HepG2 (cell line): ENCODE results near the gene HTRA2. TPM values are rescaled to one million over a fixed set of nuclear protein-coding genes. Genes with fewer than 3 reads are reported as not detected.
A peak's percentile ranks its signal among the peaks of the same experiment; 100 is the strongest.

Experiments
- EEA1 ChIP-seq: sonication (generic); formaldehyde crosslinking; IDR thresholded peaks from 2 replicates; pipeline ENCODE4 v1.5.1; 2020; ENCODE audit warnings: mild to moderate bottlenecking, missing genetic modification reagents, borderline replicate concordance
- FOXA3 ChIP-seq: IDR thresholded peaks from 2 replicates; pipeline ENCODE4 v1.6.1; 2016; ENCODE audit warnings: missing genetic modification reagents, missing compliant biosample characterization
- FOXO1 ChIP-seq: sonication (generic); formaldehyde crosslinking; IDR thresholded peaks from 2 replicates; pipeline ENCODE4 v1.4.0; 2020; ENCODE audit warnings: missing genetic modification reagents
- ISL2 ChIP-seq: sonication (generic); formaldehyde crosslinking; IDR thresholded peaks from 2 replicates; pipeline ENCODE4 v1.5.0; 2020; ENCODE audit warnings: missing genetic modification reagents
- NFE2L1 ChIP-seq: sonication (generic); formaldehyde crosslinking; IDR thresholded peaks from 2 replicates; pipeline ENCODE4 v1.4.0; 2020; ENCODE audit warnings: missing genetic modification reagents, mild to moderate bottlenecking, borderline replicate concordance
- NFIB ChIP-seq: sonication (generic); formaldehyde crosslinking; IDR thresholded peaks from 2 replicates; pipeline ENCODE4 v1.9.0; 2021; ENCODE audit warnings: missing genetic modification reagents, mild to moderate bottlenecking, borderline replicate concordance
- NR2F1 ChIP-seq, 2 experiments: fragments of 450-650 bp in 1 of 2; formaldehyde crosslinking in 1 of 2; IDR thresholded peaks; 2 replicates each; pipeline versions ENCODE4 v1.5.0 to v1.6.1; 2016 to 2020; ENCODE audit warnings: mild to moderate bottlenecking in 1 of 2, missing compliant biosample characterization in 1 of 2, missing genetic modification reagents in 1 of 2, moderate library complexity in 1 of 2
- PCBP1 ChIP-seq: fragments of 200-400 bp; formaldehyde crosslinking; IDR thresholded peaks from 2 replicates; pipeline ENCODE4 v1.6.1; 2017; ENCODE audit warnings: mild to moderate bottlenecking, low read depth, low read length, borderline replicate concordance
- REXO4 ChIP-seq: sonication (generic); formaldehyde crosslinking; IDR thresholded peaks from 2 replicates; pipeline ENCODE4 v1.8.0; 2022; ENCODE audit warnings: missing genetic modification reagents, mild to moderate bottlenecking, borderline replicate concordance
- SMAD1 ChIP-seq: sonication (generic); formaldehyde crosslinking; IDR thresholded peaks from 2 replicates; pipeline ENCODE4 v1.4.0; 2020; ENCODE audit warnings: missing genetic modification reagents, low read depth, mild to moderate bottlenecking, borderline replicate concordance
- SP2 ChIP-seq: sonication (generic); formaldehyde crosslinking; IDR thresholded peaks from 2 replicates; pipeline ENCODE4 v1.5.1; 2020; ENCODE audit warnings: mild to moderate bottlenecking, missing genetic modification reagents
- SYNCRIP ChIP-seq: fragments of 200-400 bp; formaldehyde crosslinking; IDR thresholded peaks from 2 replicates; pipeline ENCODE4 v1.6.1; 2018; ENCODE audit warnings: mild to moderate bottlenecking, low read depth, low read length; ENCODE audit not compliant: insufficient read depth
- ZFP36 ChIP-seq: fragments of 150-350 bp; IDR thresholded peaks from 2 replicates; pipeline ENCODE4 v1.6.1; 2018; ENCODE audit warnings: borderline replicate concordance, low read length, low read depth; ENCODE audit not compliant: partially characterized antibody
- ZFP82 ChIP-seq: sonication (generic); formaldehyde crosslinking; IDR thresholded peaks from 2 replicates; pipeline ENCODE4 v1.5.1; 2020; ENCODE audit warnings: mild to moderate bottlenecking, missing genetic modification reagents, borderline replicate concordance
- ZNF121 ChIP-seq: sonication (generic); formaldehyde crosslinking; IDR thresholded peaks from 2 replicates; pipeline ENCODE4 v1.5.0; 2020; ENCODE audit warnings: mild to moderate bottlenecking, missing genetic modification reagents
- ZNF263 ChIP-seq: sonication (generic); formaldehyde crosslinking; IDR thresholded peaks from 2 replicates; pipeline ENCODE4 v1.4.0; 2020; ENCODE audit warnings: missing genetic modification reagents
- ZNF546 ChIP-seq: sonication (generic); formaldehyde crosslinking; conservative IDR thresholded peaks from 2 replicates; pipeline ENCODE4 v1.8.1; 2023; ENCODE audit warnings: mild to moderate bottlenecking, missing genetic modification reagents
- polyA plus RNA-seq, 8 experiments: library from polyadenylated mRNA; depleted of rRNA in 3 of 8; stranded (reverse) in 7 of 8; unstranded in 1 of 8; fragments of >200 nt; fragmentation: Illumina TruSeq in 4 of 8; extraction: Trizol in 4 of 8; gene quantifications; 2 replicates each; pipeline versions ENCODE4 v1.2.1 to v1.2.3, GENCODE V29; 2011 to 2016; ENCODE audit warnings: low read depth in 4 of 8, missing spikeins in 1 of 8, mixed read lengths in 1 of 8; ENCODE audit not compliant: insufficient read depth in 1 of 8
- total RNA-seq, 5 experiments: library from RNA; depleted of rRNA; stranded (reverse); fragments of >200 nt; fragmentation: Illumina TruSeq; extraction: Trizol; gene quantifications; 2 replicates each; pipeline ENCODE4 v1.2.3, GENCODE V29; 2016; ENCODE audit warnings: low read depth in 1 of 5
- TF ChIP-seq, protein P1 (sequence below): IDR thresholded peaks from 2 replicates; pipeline ENCODE4 v1.6.1; 2016; ENCODE audit warnings: low read depth
- TF ChIP-seq, protein P2 (sequence below): sonication (generic); formaldehyde crosslinking; IDR thresholded peaks from 2 replicates; pipeline ENCODE4 v1.5.0; 2020; ENCODE audit warnings: mild to moderate bottlenecking, missing genetic modification reagents, borderline replicate concordance
- TF ChIP-seq, protein P3 (sequence below): sonication (generic); formaldehyde crosslinking; IDR thresholded peaks from 2 replicates; pipeline ENCODE4 v1.4.0; 2020; ENCODE audit warnings: missing genetic modification reagents, borderline replicate concordance
- TF ChIP-seq, protein P4 (sequence below): sonication (generic); formaldehyde crosslinking; IDR thresholded peaks from 2 replicates; pipeline ENCODE4 v1.4.0; 2020; ENCODE audit warnings: missing genetic modification reagents; ENCODE audit errors: not compliant biosample characterization

The HTRA2 gene
- total and polyA plus RNA-seq, 2 of the 13 experiments (the other 11 are each of a cell fraction or from before 2014, with no cell fraction given), result 47.7 to 50.3 TPM

DNA sequence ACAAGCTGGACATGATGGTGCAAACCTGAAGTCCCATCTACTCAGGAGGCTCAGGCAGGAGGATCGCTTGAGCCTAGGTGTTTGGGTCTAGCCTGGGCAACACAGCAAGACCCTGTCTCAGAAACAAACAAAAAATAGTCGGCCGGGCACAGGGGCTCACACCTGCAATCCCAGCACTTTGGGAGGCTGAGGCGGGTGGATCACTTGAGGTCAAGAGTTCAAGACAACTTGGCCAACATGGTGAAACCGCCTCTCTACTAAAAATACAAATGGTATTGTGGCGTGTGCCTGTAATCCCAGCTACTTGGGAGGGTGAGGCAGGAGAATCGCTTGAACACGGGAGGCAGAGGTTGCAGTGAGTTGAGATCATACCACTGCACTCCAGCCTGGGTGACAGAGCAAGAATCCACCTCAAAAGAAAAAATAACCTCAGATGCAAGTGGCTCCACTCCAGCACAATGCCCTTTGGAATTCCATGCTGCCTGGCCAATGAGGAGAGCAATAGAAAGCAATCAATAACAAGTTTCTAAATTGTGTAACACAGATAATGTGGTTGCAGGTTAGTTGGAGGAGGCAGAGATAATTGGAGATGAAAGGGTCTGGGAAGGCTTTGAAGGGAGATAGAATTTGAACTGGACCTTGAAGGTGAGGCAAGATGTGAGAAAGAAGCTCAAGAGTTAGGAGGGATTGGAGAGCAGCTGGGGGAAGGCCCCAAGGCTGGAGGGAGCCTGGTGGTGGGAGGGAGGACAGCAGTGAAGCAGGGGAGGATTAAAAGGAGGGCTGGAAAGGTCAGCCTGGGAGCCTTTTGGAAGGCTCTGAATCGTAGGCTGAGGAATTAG, 40.9 kb upstream of the HTRA2 start (continued):
- TF ChIP-seq, protein P1, sequence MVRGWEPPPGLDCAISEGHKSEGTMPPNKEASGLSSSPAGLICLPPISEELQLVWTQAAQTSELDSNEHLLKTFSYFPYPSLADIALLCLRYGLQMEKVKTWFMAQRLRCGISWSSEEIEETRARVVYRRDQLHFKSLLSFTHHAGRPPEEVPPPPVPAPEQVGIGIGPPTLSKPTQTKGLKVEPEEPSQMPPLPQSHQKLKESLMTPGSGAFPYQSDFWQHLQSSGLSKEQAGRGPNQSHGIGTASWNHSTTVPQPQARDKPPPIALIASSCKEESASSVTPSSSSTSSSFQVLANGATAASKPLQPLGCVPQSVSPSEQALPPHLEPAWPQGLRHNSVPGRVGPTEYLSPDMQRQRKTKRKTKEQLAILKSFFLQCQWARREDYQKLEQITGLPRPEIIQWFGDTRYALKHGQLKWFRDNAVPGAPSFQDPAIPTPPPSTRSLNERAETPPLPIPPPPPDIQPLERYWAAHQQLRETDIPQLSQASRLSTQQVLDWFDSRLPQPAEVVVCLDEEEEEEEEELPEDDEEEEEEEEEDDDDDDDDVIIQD (CRISPR knock-in tag), result 0 out of 2 replicates have a peak, but pooled peaks have one; percentile 53
- no peak for TF ChIP-seq ZNF546 (CRISPR knock-in tag)
- 0 out of 2 replicates have a peak, but pooled peaks have one; percentile 40 for TF ChIP-seq NFE2L1
- TF ChIP-seq, protein P2, sequence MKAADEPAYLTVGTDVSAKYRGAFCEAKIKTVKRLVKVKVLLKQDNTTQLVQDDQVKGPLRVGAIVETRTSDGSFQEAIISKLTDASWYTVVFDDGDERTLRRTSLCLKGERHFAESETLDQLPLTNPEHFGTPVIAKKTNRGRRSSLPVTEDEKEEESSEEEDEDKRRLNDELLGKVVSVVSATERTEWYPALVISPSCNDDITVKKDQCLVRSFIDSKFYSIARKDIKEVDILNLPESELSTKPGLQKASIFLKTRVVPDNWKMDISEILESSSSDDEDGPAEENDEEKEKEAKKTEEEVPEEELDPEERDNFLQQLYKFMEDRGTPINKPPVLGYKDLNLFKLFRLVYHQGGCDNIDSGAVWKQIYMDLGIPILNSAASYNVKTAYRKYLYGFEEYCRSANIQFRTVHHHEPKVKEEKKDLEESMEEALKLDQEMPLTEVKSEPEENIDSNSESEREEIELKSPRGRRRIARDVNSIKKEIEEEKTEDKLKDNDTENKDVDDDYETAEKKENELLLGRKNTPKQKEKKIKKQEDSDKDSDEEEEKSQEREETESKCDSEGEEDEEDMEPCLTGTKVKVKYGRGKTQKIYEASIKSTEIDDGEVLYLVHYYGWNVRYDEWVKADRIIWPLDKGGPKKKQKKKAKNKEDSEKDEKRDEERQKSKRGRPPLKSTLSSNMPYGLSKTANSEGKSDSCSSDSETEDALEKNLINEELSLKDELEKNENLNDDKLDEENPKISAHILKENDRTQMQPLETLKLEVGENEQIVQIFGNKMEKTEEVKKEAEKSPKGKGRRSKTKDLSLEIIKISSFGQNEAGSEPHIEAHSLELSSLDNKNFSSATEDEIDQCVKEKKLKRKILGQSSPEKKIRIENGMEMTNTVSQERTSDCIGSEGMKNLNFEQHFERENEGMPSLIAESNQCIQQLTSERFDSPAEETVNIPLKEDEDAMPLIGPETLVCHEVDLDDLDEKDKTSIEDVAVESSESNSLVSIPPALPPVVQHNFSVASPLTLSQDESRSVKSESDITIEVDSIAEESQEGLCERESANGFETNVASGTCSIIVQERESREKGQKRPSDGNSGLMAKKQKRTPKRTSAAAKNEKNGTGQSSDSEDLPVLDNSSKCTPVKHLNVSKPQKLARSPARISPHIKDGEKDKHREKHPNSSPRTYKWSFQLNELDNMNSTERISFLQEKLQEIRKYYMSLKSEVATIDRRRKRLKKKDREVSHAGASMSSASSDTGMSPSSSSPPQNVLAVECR (CRISPR knock-in tag), result peak; percentile 45; the same call in 1 of the 2 replicates
- no peak for TF ChIP-seq REXO4
- no peak for TF ChIP-seq ZFP82 (CRISPR knock-in tag)
- no peak; the same call in 1 of the 2 replicates for TF ChIP-seq FOXO1 (CRISPR knock-in tag)
- no peak for TF ChIP-seq NFIB
- peak; percentile 80 for TF ChIP-seq FOXA3
- no peak for TF ChIP-seq SMAD1 (CRISPR knock-in tag)
- TF ChIP-seq ZNF263 (CRISPR knock-in tag), result peak; percentile 96
- TF ChIP-seq SYNCRIP, result no peak
- TF ChIP-seq EEA1 (CRISPR knock-in tag), result no peak
- no peak for TF ChIP-seq ZFP36
- peak; percentile 93 for TF ChIP-seq ISL2 (CRISPR knock-in tag)
- TF ChIP-seq, protein P3, sequence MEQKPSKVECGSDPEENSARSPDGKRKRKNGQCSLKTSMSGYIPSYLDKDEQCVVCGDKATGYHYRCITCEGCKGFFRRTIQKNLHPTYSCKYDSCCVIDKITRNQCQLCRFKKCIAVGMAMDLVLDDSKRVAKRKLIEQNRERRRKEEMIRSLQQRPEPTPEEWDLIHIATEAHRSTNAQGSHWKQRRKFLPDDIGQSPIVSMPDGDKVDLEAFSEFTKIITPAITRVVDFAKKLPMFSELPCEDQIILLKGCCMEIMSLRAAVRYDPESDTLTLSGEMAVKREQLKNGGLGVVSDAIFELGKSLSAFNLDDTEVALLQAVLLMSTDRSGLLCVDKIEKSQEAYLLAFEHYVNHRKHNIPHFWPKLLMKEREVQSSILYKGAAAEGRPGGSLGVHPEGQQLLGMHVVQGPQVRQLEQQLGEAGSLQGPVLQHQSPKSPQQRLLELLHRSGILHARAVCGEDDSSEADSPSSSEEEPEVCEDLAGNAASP (CRISPR knock-in tag), result peak; percentile 84
- peak; percentile 37 to 48 for TF ChIP-seq NR2F1 (CRISPR knock-in tag; IDR thresholded peaks at IDR 0.05)
- TF ChIP-seq, protein P4, sequence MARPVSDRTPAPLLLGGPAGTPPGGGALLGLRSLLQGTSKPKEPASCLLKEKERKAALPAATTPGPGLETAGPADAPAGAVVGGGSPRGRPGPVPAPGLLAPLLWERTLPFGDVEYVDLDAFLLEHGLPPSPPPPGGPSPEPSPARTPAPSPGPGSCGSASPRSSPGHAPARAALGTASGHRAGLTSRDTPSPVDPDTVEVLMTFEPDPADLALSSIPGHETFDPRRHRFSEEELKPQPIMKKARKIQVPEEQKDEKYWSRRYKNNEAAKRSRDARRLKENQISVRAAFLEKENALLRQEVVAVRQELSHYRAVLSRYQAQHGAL, result no peak
- TF ChIP-seq SP2 (CRISPR knock-in tag), result no peak
- TF ChIP-seq ZNF121, result peak; percentile 96
- no peak for TF ChIP-seq PCBP1
